IPS DF 4.7 (cell line): Measurements from ENCODE around the gene TLK2.
"Not testable (repeated sequence)": the region's sequence is repeated elsewhere in the genome, so short reads cannot be mapped to it uniquely, and the experiment has no call there.

Experiments used
- DNase-seq: peaks from one replicate; pipeline ENCODE4 v3.0.0-alpha.2; 2013; ENCODE audit warnings: low spot score; ENCODE audit errors: extremely low read depth

The TLK2 gene

GRCh38 chr17:62478424-62478879 lies at the start of gene TLK2:
TLK2 (plus strand) TSS chr17:62478825; CDS start chr17:62481126, 2,301 bp downstream.
- DNase-seq: no peak

GRCh38 chr17:62435251-62435650 lies 43.4 kb upstream of the TLK2 start:
- DNase-seq: not testable (repeated sequence)

GRCh38 chr17:62441181-62441580 lies 37.4 kb upstream of the TLK2 start:
- not testable (repeated sequence) for DNase-seq

- no peak for DNase-seq
Observed at GRCh38 chr17:62444063-62444462, 34.6 kb upstream of the TLK2 start.

GRCh38 chr17:62445791-62446190 lies 32.8 kb upstream of the TLK2 start:
- not testable (repeated sequence) for DNase-seq

- DNase-seq: not testable (repeated sequence)
Observed at GRCh38 chr17:62452195-62452594, 26.4 kb upstream of the TLK2 start.

GRCh38 chr17:62453041-62453440 lies 25.6 kb upstream of the TLK2 start:
- DNase-seq: not testable (repeated sequence)

GRCh38 chr17:62453656-62454055 lies 25.0 kb upstream of the TLK2 start:
- DNase-seq: not testable (repeated sequence)

GRCh38 chr17:62454111-62454510 lies 24.5 kb upstream of the TLK2 start:
- DNase-seq: not testable (repeated sequence)

GRCh38 chr17:62456016-62456415 lies 22.6 kb upstream of the TLK2 start:
- DNase-seq: no peak

- DNase-seq: not testable (repeated sequence)
Observed at GRCh38 chr17:62458483-62458882, 20.1 kb upstream of the TLK2 start.

GRCh38 chr17:62464422-62464821 lies 14.2 kb upstream of the TLK2 start:
- DNase-seq: not testable (repeated sequence)

GRCh38 chr17:62465271-62465670 lies 13.4 kb upstream of the TLK2 start:
- DNase-seq: not testable (repeated sequence)

GRCh38 chr17:62470666-62471379 lies 7.8 kb upstream of the TLK2 start:
- not testable (repeated sequence) for DNase-seq

- not testable (repeated sequence) for DNase-seq
Observed at GRCh38 chr17:62471380-62471880, 7.2 kb upstream of the TLK2 start.

- not testable (repeated sequence) for DNase-seq
Observed at GRCh38 chr17:62473030-62473982, 5.3 kb upstream of the TLK2 start.

- not testable (repeated sequence) for DNase-seq
Observed at GRCh38 chr17:62477111-62477510, 1.5 kb upstream of the TLK2 start.

GRCh38 chr17:62477718-62478408 lies 762 bp upstream of the TLK2 start:
- not testable (repeated sequence) for DNase-seq

- not testable (repeated sequence) for DNase-seq
Observed at GRCh38 chr17:62478880-62479638, 434 bp downstream of the TLK2 start.

- not testable (repeated sequence) for DNase-seq
Observed at GRCh38 chr17:62479639-62480258, 1.1 kb downstream of the TLK2 start.
